Smooth muscle cell (in vitro differentiated cells): ENCODE data around the gene CLEC1B. TPM values are rescaled to one million over a fixed set of nuclear protein-coding genes. Genes with fewer than 3 reads are reported as not detected.

Experiments
- DNase-seq: peaks from one replicate; lab custom pipeline; 2025; ENCODE audit not compliant: unreplicated experiment; lab: John Stamatoyannopoulos, UW
- H2AFZ ChIP-seq: fragments of 200-600 bp; sonication (generic); 2 replicates; pipeline ENCODE4 v1.6.0; 2016; ENCODE audit warnings: antibody characterized with exemption, low read depth, mild to moderate bottlenecking
- H3F3A ChIP-seq: fragments of 200-600 bp; sonication (generic); 2 replicates; pipeline ENCODE4 v1.6.0; 2017; ENCODE audit warnings: antibody characterized with exemption, low read depth
- H3K27ac ChIP-seq: fragments of 200-600 bp; sonication (generic); 2 replicates; pipeline ENCODE4 v1.5.1; 2016; ENCODE audit warnings: low read depth, mild to moderate bottlenecking
- H3K27me3 ChIP-seq: fragments of 200-600 bp; sonication (generic); 2 replicates; pipeline ENCODE4 v1.6.1; 2016; ENCODE audit warnings: low read depth, mild to moderate bottlenecking
- H3K36me3 ChIP-seq: fragments of 200-600 bp; sonication (generic); 2 replicates; pipeline ENCODE4 v1.5.1; 2016; ENCODE audit warnings: low read depth
- H3K4me1 ChIP-seq: fragments of 200-600 bp; sonication (generic); 2 replicates; pipeline ENCODE4 v1.5.1; 2016; ENCODE audit warnings: low read depth
- H3K4me2 ChIP-seq: fragments of 200-600 bp; sonication (generic); 2 replicates; pipeline ENCODE4 v1.6.0; 2016; ENCODE audit warnings: mild to moderate bottlenecking
- H3K4me3 ChIP-seq: fragments of 200-600 bp; sonication (generic); 2 replicates; pipeline ENCODE4 v1.5.1; 2016; ENCODE audit warnings: mild to moderate bottlenecking
- H3K79me2 ChIP-seq: fragments of 200-600 bp; sonication (generic); 2 replicates; pipeline ENCODE4 v1.6.0; 2016; ENCODE audit warnings: low read depth, mild to moderate bottlenecking
- H3K9ac ChIP-seq: fragments of 200-600 bp; sonication (generic); 2 replicates; pipeline ENCODE4 v1.6.0; 2016; ENCODE audit warnings: low read depth
- H3K9me3 ChIP-seq: fragments of 200-600 bp; sonication (generic); replicated peaks from 2 replicates; pipeline ENCODE4 v1.5.1; 2016; ENCODE audit warnings: low read depth
- H4K20me1 ChIP-seq: fragments of 200-600 bp; sonication (generic); 2 replicates; pipeline ENCODE4 v1.6.0; 2016; ENCODE audit warnings: low read depth
- WGBS: methylation state at CpG from one replicate; pipeline ENCODE4 v1.1.7; 2016; ENCODE audit warnings: low lambda C conversion rate; 5-methylcytosine and 5-hydroxymethylcytosine counted together
- polyA plus RNA-seq: library from polyadenylated mRNA; unstranded; fragments of >200 nt; fragmentation: Nextera tagmentation; extraction: Ambion mirVana; gene quantifications from 2 replicates; pipeline ENCODE4 v1.2.1, GENCODE V29; 2016
- total RNA-seq: library from RNA; depleted of rRNA; stranded (reverse); fragments of >200 nt; gene quantifications from 2 replicates; pipeline ENCODE4 v1.2.3, GENCODE V29; 2014
- TF ChIP-seq, protein P1 (sequence below): fragments of 200-600 bp; sonication (generic); IDR thresholded peaks from 2 replicates; pipeline ENCODE4 v1.5.1; 2017; ENCODE audit warnings: borderline replicate concordance, mild to moderate bottlenecking, antibody characterized with exemption; ENCODE audit not compliant: insufficient read depth, poor library complexity, severe bottlenecking

Gene CLEC1B
- total and polyA plus RNA-seq, 2 experiments from 2014 or later, result 2.9 to 4.1 TPM

GRCh38 chr12:10001171-10001776 lies 2.4 kb upstream of the CLEC1B start:
- Histone ChIP-seq H3K4me2 (peak overlapping the region; percentile 71), H3K27ac (peak overlapping the region; percentile 81), H3K4me1 (peaks cover 9% of the 10 kb centered on the region), H3K27me3 (no peaks in the 10 kb centered on the region), H3K36me3 (no peaks in the 10 kb centered on the region), H2AFZ (no peak overlapping the region), H3K79me2 (no peaks in the 10 kb centered on the region), H3F3A (peaks cover 11% of the 10 kb centered on the region), H3K4me3 (peak overlapping the region; percentile 17), H3K9me3 (no peaks in the 10 kb centered on the region), H4K20me1 (no peaks in the 10 kb centered on the region), H3K9ac (no peak overlapping the region)
- 10% methylated on average over 4 of the region's 4 CpGs for WGBS
- DNase-seq, result no peak
- TF ChIP-seq, protein P1, sequence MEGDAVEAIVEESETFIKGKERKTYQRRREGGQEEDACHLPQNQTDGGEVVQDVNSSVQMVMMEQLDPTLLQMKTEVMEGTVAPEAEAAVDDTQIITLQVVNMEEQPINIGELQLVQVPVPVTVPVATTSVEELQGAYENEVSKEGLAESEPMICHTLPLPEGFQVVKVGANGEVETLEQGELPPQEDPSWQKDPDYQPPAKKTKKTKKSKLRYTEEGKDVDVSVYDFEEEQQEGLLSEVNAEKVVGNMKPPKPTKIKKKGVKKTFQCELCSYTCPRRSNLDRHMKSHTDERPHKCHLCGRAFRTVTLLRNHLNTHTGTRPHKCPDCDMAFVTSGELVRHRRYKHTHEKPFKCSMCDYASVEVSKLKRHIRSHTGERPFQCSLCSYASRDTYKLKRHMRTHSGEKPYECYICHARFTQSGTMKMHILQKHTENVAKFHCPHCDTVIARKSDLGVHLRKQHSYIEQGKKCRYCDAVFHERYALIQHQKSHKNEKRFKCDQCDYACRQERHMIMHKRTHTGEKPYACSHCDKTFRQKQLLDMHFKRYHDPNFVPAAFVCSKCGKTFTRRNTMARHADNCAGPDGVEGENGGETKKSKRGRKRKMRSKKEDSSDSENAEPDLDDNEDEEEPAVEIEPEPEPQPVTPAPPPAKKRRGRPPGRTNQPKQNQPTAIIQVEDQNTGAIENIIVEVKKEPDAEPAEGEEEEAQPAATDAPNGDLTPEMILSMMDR, result no peak

DNA sequence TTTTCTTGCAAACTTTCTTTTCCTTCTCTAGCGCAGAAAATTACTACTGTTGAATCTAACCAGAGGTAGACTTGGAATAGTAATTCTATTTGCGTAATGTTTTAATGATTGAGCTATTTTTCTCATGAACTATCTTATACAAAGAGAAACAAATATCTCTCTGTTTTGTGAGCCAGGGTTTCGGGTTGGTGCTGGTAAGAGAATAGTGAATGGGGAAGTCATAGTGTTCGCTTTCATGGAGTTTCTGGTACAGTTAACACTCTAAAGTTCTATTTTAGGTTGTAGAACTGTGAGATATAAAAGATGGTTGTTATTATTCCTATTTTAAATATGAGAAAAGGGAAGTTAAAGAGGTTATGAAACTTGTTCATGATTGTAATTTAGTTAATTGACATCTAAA lies 6.6 kb downstream of the CLEC1B start:
- Histone ChIP-seq H2AFZ (peak overlapping the region; percentile 90), H4K20me1 (no peaks in the 10 kb centered on the region), H3K9me3 (no peaks in the 10 kb centered on the region), H3K79me2 (no peaks in the 10 kb centered on the region), H3K27me3 (no peaks in the 10 kb centered on the region), H3F3A (no peaks in the 10 kb centered on the region), H3K27ac (peak overlapping the region; percentile 36), H3K4me3 (no peak overlapping the region), H3K4me1 (peaks cover 6% of the 10 kb centered on the region), H3K9ac (no peak overlapping the region), H3K4me2 (peak overlapping the region; percentile 49), H3K36me3 (no peaks in the 10 kb centered on the region)
- no peak for DNase-seq
- whole genome bisulfite sequencing, result 95% methylated on average over 4 of the region's 4 CpGs
- TF ChIP-seq, protein P1, result no peak

DNA sequence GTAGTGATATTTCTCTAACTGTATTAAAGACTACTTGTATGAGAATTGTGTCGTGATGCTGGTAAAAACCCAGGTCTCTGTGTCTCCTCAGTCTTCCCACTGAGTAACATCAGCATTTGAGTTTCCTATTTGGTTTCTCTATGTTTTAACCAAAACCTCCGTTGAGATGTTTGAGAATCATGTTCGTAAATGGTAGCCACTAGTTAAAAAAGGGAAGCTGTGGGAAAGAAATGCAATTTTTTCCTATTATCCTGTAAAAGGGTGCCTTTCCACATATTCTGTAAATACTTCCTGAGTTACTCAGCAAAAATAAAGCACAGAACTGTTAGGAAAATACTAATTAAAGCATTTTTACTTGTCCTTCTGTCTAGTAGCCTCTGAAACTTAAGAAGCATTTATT lies 7.0 kb downstream of the CLEC1B start:
- no peak overlapping the region for H3K4me3 ChIP-seq
- TF ChIP-seq, protein P1, result no peak
- no peaks in the 10 kb centered on the region for H3K27me3 ChIP-seq
- H3K9ac ChIP-seq, result no peak overlapping the region
- H2AFZ ChIP-seq, result peak overlapping the region; percentile 90
- no peaks in the 10 kb centered on the region for H3K9me3 ChIP-seq
- peak overlapping the region; percentile 36 for H3K27ac ChIP-seq
- no peaks in the 10 kb centered on the region for H4K20me1 ChIP-seq
- H3K79me2 ChIP-seq, result no peaks in the 10 kb centered on the region
- H3K36me3 ChIP-seq, result no peaks in the 10 kb centered on the region
- peaks cover 6% of the 10 kb centered on the region for H3K4me1 ChIP-seq
- H3K4me2 ChIP-seq, result peak overlapping the region; percentile 49
- no peaks in the 10 kb centered on the region for H3F3A ChIP-seq
- 65% methylated on average over 3 of the region's 3 CpGs for WGBS
- DNase-seq, result no peak

DNA sequence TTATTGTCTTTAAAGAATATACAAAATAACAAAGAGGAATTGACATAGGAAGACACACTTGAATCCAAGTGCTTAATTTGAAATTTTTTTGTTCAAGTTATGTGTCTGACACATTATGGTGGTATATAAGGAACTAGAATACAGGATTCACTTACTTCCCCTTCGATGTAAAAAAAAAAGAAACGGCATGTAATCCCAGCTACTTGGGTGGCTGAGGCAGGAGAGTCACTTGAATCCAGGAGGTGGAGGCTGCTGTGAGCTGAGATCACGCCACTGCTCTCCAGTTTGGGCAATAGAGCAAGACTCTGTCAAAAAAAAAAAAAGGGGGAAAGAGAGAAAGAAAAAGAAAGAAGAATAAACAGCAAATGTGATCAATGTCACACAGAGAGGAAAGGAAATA lies 18.8 kb downstream of the CLEC1B start:
- TF ChIP-seq, protein P1, result no peak
- Histone ChIP-seq H4K20me1 (no peaks in the 10 kb centered on the region), H3K4me2 (no peak overlapping the region), H2AFZ (no peak overlapping the region), H3K27me3 (no peaks in the 10 kb centered on the region), H3K27ac (no peak overlapping the region), H3K36me3 (no peaks in the 10 kb centered on the region), H3K4me1 (no peaks in the 10 kb centered on the region), H3K79me2 (no peaks in the 10 kb centered on the region), H3K9me3 (no peaks in the 10 kb centered on the region), H3K9ac (no peak overlapping the region), H3F3A (no peaks in the 10 kb centered on the region), H3K4me3 (no peak overlapping the region)
- no peak for DNase-seq
- 95% methylated on average over 3 of the region's 3 CpGs for WGBS
